GM12875 (cell line): Measurements from ENCODE around the gene PCDHGB7.

Experiments
- H3K4me3 ChIP-seq: one replicate; pipeline ENCODE4 v1.5.1; 2011; ENCODE audit warnings: low read depth, low read length, control low read depth
- TF ChIP-seq, protein P1 (sequence below): IDR thresholded peaks from 2 replicates; pipeline ENCODE4 v1.5.1; 2011; ENCODE audit warnings: low read depth, mild to moderate bottlenecking, control low read depth, inconsistent platforms, low read length, moderate library complexity, borderline replicate concordance; ENCODE audit not compliant: insufficient read depth

PCDHGB7 gene

DNA sequence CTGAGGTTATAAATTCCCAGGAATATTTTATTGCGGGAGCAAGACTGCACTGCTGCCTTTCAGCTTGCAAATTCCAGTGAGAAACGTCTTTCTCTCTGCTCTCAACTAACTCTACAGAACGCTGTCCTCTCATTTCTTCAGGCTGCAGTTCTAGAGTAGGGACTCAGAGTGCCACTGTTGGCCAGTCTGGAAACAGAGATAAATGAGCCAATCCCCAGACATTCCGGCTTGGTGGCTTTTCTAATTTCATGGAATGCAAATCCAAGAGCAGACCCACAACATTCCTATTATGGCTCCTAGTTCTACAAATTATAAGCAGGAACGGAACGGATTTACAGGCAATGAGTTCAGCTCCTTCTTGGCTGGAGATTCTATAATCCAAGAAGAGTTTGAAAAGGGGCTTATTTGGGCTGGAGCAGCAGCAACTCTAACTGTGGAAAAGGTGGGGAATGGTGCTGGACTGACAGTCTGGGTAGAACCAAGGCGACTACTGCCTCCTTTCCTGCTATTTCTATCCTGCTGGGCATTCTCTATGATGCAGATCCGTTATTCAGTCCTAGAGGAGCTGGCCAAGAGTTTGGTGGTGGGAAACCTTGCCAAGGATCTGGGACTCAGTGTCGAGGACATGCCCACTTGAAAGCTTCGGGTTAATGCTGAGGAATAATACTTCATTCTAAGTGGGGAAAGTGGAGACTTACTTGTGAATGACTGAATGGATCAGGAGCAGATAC is 22.1 kb downstream of the PCDHGB7 start:
- TF ChIP-seq, protein P1, sequence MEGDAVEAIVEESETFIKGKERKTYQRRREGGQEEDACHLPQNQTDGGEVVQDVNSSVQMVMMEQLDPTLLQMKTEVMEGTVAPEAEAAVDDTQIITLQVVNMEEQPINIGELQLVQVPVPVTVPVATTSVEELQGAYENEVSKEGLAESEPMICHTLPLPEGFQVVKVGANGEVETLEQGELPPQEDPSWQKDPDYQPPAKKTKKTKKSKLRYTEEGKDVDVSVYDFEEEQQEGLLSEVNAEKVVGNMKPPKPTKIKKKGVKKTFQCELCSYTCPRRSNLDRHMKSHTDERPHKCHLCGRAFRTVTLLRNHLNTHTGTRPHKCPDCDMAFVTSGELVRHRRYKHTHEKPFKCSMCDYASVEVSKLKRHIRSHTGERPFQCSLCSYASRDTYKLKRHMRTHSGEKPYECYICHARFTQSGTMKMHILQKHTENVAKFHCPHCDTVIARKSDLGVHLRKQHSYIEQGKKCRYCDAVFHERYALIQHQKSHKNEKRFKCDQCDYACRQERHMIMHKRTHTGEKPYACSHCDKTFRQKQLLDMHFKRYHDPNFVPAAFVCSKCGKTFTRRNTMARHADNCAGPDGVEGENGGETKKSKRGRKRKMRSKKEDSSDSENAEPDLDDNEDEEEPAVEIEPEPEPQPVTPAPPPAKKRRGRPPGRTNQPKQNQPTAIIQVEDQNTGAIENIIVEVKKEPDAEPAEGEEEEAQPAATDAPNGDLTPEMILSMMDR, result no peak
- no peak overlapping the region for H3K4me3 ChIP-seq

DNA sequence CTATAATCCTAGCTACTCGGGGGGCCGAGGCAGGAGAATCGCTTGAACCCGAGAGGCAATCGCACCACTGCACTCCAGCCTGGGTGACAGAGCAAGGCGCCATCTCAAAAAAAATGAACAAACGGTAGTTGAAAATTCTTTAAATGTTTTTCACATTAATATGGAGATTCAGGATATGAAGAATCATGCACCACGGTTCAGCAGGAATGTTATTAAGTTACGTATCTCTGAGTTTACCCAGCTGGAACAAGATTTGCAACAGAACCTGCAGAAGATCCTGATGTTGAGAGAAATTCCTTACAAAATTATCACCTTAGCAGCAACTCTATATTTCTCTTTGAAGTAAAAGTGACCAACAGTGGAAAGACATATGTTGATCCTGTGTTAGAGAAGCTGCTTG is 22.9 kb downstream of the PCDHGB7 start:
- no peak overlapping the region for H3K4me3 ChIP-seq
- TF ChIP-seq, protein P1, result no peak

DNA sequence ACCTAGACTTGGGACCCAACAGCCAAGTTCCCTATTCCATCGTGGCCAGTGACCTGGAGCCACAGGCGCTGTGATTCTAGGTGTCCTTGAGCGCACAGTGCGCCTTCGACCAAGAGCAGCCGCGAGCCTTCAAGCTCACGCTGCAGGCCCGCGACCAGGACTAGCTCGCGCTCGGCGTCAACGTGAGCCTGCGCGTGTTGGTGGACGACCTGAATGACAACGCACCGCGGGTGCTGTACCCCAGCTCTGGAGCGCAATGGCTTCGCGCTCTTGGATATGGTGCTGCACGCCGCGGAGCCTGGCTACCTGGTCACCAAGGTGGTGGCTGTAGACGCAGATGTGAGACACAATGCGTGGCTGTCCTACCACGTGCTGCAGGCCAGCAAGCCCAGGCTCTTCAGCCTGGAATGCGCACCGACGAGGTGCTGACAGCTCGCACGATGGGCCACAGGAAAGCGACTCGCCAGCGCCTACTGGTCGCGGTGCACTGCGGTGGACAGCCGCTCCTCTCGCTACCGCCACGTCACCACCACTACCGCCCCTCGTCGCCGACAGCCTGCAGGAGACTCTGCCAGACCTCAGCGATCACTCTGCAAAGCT is 24.2 kb downstream of the PCDHGB7 start:
- H3K4me3 ChIP-seq, result no peak overlapping the region
- TF ChIP-seq, protein P1, result no peak

DNA sequence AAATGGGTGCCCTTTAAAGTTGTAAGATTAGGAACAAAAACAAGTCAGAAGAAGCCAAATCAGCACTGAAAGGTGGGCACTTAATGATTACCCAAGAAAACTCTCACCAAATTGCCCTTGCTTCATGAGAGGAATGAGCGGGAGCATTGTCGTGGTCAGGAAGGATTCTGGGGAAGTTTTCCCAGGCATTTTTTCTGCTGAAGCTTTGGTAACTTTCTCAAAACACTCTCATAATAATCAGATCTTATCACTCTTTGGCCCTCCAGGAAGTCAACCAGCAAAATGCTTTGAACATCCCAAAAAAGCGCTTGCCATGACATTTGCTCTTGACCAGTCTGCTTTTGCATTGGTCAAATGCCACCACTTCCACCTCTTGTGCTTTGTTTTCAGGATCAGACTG is 47.9 kb downstream of the PCDHGB7 start:
- TF ChIP-seq, protein P1, result no peak
- H3K4me3 ChIP-seq, result no peak overlapping the region
